Measurements from ENCODE around the gene DENND2A.
"Not testable (repeated sequence)": the region's sequence is repeated elsewhere in the genome, so short reads cannot be mapped to it uniquely, and the experiment has no call there.

The DENND2A gene

DNA sequence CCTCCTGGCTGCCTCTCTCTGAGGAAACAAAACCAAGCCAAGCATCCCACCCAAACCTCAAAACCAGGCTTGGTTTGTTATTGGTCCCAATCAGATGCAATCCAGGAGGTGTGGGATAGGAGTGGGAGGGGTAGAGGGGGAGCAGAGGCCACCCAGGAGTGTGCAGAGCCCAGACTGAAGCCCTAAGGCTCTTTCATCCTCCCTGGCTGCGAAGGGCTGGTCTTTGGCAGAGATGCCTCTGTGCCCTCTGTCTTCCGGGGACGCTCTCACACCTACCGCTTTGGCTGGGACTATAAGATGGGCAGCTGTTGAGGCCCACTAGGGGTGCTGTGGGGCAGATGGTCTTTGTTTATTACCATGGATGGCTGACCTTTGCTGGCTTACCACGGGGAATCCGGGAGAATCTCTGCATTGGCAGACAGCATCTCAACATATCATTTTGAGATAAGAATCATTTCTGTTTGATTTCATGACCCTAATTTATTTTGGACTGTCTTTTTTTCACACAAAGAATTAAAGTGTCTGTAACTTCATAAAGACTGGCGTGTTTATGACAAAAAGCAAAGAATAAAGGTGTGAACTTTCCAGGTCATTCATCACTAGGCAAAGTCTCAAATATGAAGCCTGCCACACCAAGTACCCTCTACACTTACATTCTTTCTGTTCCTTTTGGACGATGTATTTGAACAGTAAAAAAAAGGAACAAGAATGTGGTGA is 6.5 kb upstream of the DENND2A start:
- DNase-seq (ENCODE audit: low read depth in 1 of 2, low spot score in 1 of 2), result peak in 1 of 2 experiments; percentile 28
- TF ChIP-seq SPI1 (IDR thresholded peaks at IDR 0.05; ENCODE audit: borderline replicate concordance, low read depth), result no peak
- peak; percentile 75 for TF ChIP-seq CTCF (IDR thresholded peaks at IDR 0.05; ENCODE audit: insufficient read depth, low read length)
- TF ChIP-seq, protein P1, sequence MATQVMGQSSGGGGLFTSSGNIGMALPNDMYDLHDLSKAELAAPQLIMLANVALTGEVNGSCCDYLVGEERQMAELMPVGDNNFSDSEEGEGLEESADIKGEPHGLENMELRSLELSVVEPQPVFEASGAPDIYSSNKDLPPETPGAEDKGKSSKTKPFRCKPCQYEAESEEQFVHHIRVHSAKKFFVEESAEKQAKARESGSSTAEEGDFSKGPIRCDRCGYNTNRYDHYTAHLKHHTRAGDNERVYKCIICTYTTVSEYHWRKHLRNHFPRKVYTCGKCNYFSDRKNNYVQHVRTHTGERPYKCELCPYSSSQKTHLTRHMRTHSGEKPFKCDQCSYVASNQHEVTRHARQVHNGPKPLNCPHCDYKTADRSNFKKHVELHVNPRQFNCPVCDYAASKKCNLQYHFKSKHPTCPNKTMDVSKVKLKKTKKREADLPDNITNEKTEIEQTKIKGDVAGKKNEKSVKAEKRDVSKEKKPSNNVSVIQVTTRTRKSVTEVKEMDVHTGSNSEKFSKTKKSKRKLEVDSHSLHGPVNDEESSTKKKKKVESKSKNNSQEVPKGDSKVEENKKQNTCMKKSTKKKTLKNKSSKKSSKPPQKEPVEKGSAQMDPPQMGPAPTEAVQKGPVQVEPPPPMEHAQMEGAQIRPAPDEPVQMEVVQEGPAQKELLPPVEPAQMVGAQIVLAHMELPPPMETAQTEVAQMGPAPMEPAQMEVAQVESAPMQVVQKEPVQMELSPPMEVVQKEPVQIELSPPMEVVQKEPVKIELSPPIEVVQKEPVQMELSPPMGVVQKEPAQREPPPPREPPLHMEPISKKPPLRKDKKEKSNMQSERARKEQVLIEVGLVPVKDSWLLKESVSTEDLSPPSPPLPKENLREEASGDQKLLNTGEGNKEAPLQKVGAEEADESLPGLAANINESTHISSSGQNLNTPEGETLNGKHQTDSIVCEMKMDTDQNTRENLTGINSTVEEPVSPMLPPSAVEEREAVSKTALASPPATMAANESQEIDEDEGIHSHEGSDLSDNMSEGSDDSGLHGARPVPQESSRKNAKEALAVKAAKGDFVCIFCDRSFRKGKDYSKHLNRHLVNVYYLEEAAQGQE (IDR thresholded peaks at IDR 0.05; ENCODE audit: insufficient replicate concordance, low read depth), result no peak
- Histone ChIP-seq H3K27me3 (ENCODE audit: insufficient read depth, poor library complexity, severe bottlenecking) (no peaks in the 10 kb centered on the region), H3K27ac (replicated peaks) (no peak overlapping the region), H3K4me3 (replicated peaks; ENCODE audit: insufficient read depth, low read length) (no peak overlapping the region)

DNA sequence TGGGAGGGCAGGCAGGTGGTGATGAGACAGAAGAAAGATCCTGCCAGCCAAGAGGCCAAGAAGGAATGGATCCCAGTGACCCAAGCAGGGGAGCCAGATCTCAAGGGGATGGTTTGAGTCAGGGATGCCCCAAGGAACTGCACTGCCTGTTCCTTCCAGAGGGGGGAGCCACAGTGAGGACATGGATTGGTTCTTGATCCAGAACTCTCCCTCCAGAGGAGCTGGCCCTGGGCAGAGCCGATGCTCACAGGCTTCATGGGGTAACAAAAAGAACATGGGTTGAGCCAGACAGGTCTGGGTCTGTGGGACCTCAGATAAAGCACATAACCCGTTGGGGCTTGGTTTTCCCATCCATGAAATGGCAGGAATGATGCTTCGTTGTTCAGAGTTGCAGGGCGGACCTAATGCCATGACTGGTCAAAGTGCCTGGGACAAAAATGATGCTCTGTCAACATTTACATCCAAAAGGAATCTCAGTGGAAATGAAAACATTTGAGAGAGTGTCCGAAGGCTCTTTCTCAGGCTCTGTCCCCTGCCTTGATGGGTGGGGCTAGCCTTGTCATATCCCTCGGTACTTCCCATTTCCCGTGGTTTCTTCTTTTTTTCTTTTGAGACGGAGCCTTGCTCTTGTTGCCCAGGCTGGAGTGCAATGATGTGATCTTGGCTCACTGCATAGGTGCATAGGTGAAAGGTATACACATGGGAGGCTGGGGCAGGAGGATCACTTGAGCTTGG is 4.7 kb upstream of the DENND2A start:
- DNase-seq (ENCODE audit: low read depth in 1 of 2, low spot score in 1 of 2), result no peak
- H3K4me3 ChIP-seq (replicated peaks; ENCODE audit: insufficient read depth, low read length), result no peak overlapping the region
- H3K27ac ChIP-seq (replicated peaks), result no peak overlapping the region
- TF ChIP-seq POLR2AphosphoS5 (IDR thresholded peaks at IDR 0.05; ENCODE audit: low read depth) (no peak), CTCF (IDR thresholded peaks at IDR 0.05; ENCODE audit: insufficient read depth, low read length) (no peak), SPI1 (IDR thresholded peaks at IDR 0.05; ENCODE audit: borderline replicate concordance, low read depth) (no peak), GABPA (IDR thresholded peaks at IDR 0.05; ENCODE audit: low read depth) (no peak)
- TF ChIP-seq, protein P1 (IDR thresholded peaks at IDR 0.05; ENCODE audit: insufficient replicate concordance, low read depth), result no peak
- peaks cover 13% of the 10 kb centered on the region for H3K27me3 ChIP-seq (ENCODE audit: insufficient read depth, poor library complexity, severe bottlenecking)

GRCh38 chr7:140644761-140645160 is 4.1 kb upstream of the DENND2A start:
- not testable (repeated sequence) for H3K27ac ChIP-seq (replicated peaks); DNase-seq (ENCODE audit: low read depth in 1 of 2, low spot score in 1 of 2); H3K4me3 ChIP-seq (replicated peaks; ENCODE audit: insufficient read depth, low read length)
- peaks cover 18% of the 10 kb centered on the region for H3K27me3 ChIP-seq (ENCODE audit: insufficient read depth, poor library complexity, severe bottlenecking)

DNA sequence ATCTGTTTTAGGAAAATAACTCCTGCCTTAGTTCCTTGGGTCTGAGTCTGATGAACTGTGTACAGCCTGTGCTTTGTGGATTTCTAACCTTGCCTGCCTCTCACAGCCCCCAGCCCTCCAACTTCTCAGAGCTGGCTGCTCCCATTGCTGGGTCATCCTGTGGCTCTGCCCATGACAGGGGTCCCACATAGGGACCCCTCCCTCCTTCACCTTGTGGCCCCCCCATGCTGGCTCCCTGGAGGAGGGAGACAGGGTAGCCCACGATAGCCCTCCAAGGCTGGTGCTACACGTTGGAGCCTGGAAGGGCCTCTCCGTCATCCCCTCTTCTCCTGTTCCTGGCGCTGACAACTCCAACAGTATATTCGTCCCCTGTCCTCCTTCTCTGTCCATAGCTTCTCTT is 2.8 kb upstream of the DENND2A start:
- no peak for DNase-seq (ENCODE audit: low read depth in 1 of 2, low spot score in 1 of 2)
- no peak overlapping the region for H3K4me3 ChIP-seq (replicated peaks; ENCODE audit: insufficient read depth, low read length)
- TF ChIP-seq SPI1 (IDR thresholded peaks at IDR 0.05; ENCODE audit: borderline replicate concordance, low read depth) (no peak), GABPA (IDR thresholded peaks at IDR 0.05; ENCODE audit: low read depth) (no peak), CTCF (IDR thresholded peaks at IDR 0.05; ENCODE audit: insufficient read depth, low read length) (no peak), POLR2AphosphoS5 (IDR thresholded peaks at IDR 0.05; ENCODE audit: low read depth) (no peak)
- TF ChIP-seq, protein P1 (IDR thresholded peaks at IDR 0.05; ENCODE audit: insufficient replicate concordance, low read depth), result no peak
- peaks cover 31% of the 10 kb centered on the region for H3K27me3 ChIP-seq (ENCODE audit: insufficient read depth, poor library complexity, severe bottlenecking)
- no peak overlapping the region for H3K27ac ChIP-seq (replicated peaks)

Measured in HL-60 (cell line).